HEK293T (cell line): ENCODE measurements around the gene GPR180.

Experiments used
- BHLHE40 ChIP-seq: fragments of 450-650 bp; IDR thresholded peaks from 2 replicates; pipeline ENCODE4 v1.6.1; 2016; ENCODE audit warnings: mild to moderate bottlenecking, moderate library complexity, borderline replicate concordance
- ELF4 ChIP-seq: fragments of 450-650 bp; IDR thresholded peaks from 2 replicates; pipeline ENCODE4 v1.6.1; 2017; ENCODE audit warnings: antibody characterized with exemption
- FOXA1 ChIP-seq: fragments of 450-650 bp; IDR thresholded peaks from 2 replicates; pipeline ENCODE4 v1.6.1; 2016; ENCODE audit warnings: mild to moderate bottlenecking
- FOXK2 ChIP-seq: fragments of 450-650 bp; IDR thresholded peaks from 2 replicates; pipeline ENCODE4 v1.6.1; 2016; ENCODE audit warnings: mild to moderate bottlenecking
- PKNOX1 ChIP-seq: fragments of 450-650 bp; IDR thresholded peaks from 2 replicates; pipeline ENCODE4 v1.6.1; 2016
- SUZ12 ChIP-seq: fragments of 450-650 bp; IDR thresholded peaks from 2 replicates; pipeline ENCODE4 v1.6.1; 2016; ENCODE audit warnings: mild to moderate bottlenecking
- TARDBP ChIP-seq: fragments of 450-650 bp; IDR thresholded peaks from 2 replicates; pipeline ENCODE4 v1.6.1; 2016
- ZNF384 ChIP-seq: fragments of 450-650 bp; IDR thresholded peaks from 2 replicates; pipeline ENCODE4 v1.6.1; 2016

- no peak for TF ChIP-seq ELF4
- TF ChIP-seq ZNF384, result no peak
- TF ChIP-seq SUZ12, result no peak
- TF ChIP-seq FOXA1, result no peak
- no peak for TF ChIP-seq TARDBP
- no peak for TF ChIP-seq BHLHE40
- no peak for TF ChIP-seq FOXK2
- TF ChIP-seq PKNOX1, result no peak
Observed at GRCh38 chr13:94585543-94586101, 16.0 kb upstream of the GPR180 start.
